GM19025 (cell line): ENCODE measurements around the gene FITM1.

Experiments used
- ATAC-seq: cut with Tn5 transposase; IDR thresholded peaks from one replicate; pipeline ENCODE4 v1.9.1; 2021; ENCODE audit warnings: mild to moderate bottlenecking, low read depth, moderate library complexity; ENCODE audit not compliant: unreplicated experiment

The FITM1 gene

DNA sequence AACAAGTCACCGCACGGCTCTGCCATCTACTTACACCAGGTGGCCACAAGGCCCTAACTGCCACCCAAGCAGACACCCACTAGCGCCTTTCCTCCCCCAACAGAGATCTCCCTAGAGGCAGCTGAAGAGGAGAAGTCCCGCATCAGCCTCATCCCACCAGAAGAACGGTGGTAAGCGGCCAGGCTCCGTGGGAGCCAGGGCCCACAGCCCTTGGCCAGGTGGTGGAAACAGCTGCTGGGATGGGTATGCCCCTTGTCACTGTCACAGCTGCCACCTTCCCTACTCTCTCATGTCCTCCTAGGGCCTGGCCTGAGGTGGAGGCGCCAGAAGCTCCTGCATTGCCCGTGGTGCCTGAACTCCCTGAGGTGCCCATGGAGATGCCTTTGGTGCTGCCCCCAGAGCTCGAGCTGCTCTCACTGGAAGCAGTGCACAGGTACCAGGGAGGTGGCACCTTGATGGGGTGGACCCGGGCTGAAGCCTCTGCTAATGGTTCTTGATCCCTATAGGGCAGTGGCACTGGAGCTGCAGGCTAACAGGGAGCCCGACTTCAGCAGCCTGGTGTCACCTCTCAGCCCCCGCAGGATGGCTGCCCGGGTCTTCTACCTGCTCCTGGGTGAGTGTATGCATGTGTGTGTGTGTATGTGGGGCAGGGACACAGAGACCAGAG is 49.0 kb downstream of the FITM1 start:
- ATAC-seq: no peak

DNA sequence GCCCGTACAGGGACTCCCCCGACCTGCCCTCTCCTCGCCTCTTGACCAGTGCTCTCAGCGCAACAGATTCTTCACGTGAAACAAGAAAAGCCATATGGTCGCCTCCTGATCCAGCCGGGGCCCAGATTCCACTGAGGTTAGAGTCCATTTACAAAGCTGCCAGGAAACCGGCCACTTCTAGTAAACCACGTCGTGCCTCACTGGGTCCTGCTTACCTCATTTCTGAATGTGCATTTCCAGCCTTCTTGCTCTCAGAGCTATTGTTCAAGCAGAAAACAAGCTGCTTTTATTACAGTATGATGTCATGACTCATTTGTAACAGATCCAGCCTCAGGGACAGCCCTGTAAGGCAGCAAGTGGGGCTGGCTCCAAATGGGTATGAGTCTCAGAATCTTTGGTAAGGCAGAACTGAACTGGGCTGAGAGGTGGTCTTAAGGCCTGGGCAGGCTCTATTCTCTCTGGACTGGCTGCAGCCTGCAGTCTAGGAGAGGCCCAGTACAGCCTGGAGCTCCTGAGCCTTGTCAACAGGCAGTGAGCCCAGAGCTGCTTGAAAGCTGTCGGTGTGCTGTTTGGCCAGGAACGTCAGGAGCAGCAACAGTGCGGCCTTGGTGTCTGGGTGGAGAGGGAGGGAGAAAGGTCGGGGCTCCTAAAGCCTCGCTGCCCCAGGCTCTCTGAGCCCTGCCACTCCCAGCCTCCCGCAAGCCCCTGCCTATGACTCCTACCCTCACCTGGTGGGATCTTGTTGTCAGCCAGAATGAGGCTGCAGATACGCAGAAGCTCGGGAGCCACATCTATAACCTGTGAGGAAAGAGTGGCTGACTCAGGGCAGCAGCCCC is 49.7 kb downstream of the FITM1 start:
- ATAC-seq: no peak

DNA sequence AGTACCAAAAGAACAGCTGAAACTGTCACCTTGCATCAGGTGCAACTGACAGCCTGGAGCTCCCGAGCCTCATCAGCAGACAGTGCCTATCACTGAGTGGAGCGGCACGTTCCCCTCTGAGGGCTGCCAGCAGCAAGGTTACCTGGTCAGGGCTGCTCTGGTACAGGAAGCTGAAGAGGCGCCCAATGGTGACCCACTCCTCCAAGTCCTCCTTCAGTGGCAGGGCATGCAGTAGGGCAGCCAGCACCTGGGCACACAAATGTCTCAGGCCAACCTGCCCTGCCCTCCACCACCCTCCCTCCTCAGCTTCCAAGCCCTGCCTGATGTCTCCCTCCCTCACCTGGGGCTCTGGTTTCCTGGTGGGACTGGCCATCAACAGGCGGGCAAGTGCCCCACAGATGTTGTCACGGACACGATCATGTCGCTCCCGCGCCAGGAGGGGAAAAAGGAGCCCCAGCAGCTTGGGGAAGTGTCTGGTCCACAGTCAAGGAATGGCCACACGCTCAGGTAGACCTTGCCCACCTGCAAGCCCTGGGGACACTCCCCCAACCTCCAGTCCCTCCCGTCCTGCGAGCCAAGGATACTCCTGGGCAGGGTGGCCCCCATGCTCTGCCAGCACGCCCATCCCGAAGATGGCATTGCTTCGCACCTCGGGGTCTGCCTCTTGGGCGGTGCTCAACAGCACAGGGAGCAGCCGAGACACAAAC is 51.1 kb downstream of the FITM1 start:
- ATAC-seq: no peak
